GM19395 (cell line): ENCODE measurements around the gene ZNF683.
"Not testable (repeated sequence)": the region's sequence is repeated elsewhere in the genome, so short reads cannot be mapped to it uniquely, and the experiment has no call there.

Experiments used
- ATAC-seq: cut with Tn5 transposase; IDR thresholded peaks from one replicate; pipeline ENCODE4 v1.9.1; 2021; ENCODE audit warnings: mild to moderate bottlenecking, moderate library complexity; ENCODE audit not compliant: unreplicated experiment

The ZNF683 gene

GRCh38 chr1:26338670-26339069 is 33.9 kb downstream of the ZNF683 start:
- no peak for ATAC-seq

DNA sequence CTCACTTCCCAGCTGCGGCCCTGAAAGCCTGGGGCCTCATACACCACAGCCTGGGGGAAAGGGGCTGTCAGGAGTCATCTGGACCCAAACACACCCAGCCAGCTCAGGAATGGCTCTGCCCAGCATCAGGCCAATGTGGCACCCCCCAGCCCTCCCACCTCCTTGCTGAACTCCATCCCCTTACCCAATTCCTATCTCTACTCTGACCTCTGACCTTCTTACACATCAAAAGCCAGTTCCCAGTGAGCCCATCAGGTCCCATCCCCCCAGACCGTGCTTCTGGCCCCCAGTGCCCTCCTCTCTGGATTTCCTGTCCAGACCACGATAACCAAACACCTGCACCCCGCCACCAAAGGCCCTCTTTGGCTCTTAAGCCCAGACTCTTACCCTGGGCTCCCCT is 34.9 kb downstream of the ZNF683 start:
- ATAC-seq = no peak

- no peak for ATAC-seq
Observed at GRCh38 chr1:26337206-26337535, 35.4 kb downstream of the ZNF683 start.

- no peak for ATAC-seq
Observed at GRCh38 chr1:26336477-26337205, 35.9 kb downstream of the ZNF683 start.

- ATAC-seq = no peak
Observed at GRCh38 chr1:26335774-26336476, 36.6 kb downstream of the ZNF683 start.

- ATAC-seq = not testable (repeated sequence)
Observed at GRCh38 chr1:26333312-26333711, 39.2 kb downstream of the ZNF683 start.

- ATAC-seq = no peak
Observed at GRCh38 chr1:26330276-26330675, 42.3 kb downstream of the ZNF683 start.

GRCh38 chr1:26329380-26329779 is 43.2 kb downstream of the ZNF683 start:
- not testable (repeated sequence) for ATAC-seq

DNA sequence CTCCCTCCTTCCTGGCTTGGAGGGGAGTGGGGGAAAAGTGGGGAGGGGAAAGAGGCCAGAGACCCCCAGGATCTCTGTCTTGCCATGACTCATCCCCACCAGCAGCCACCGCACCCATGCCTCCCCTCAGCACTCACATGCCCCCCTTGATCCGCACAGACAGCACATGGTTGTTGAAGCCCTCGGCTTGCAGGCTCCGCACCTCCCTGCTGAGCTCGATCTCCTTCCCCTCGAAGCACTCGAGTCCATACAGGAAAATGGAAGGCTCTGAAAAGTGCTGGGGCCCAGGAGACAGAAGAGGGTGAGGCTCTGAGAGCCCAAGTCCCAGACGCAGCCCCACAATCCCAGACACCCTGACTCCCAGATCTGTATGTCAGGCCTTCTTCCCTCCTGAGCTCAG is 44.0 kb downstream of the ZNF683 start:
- no peak for ATAC-seq

DNA sequence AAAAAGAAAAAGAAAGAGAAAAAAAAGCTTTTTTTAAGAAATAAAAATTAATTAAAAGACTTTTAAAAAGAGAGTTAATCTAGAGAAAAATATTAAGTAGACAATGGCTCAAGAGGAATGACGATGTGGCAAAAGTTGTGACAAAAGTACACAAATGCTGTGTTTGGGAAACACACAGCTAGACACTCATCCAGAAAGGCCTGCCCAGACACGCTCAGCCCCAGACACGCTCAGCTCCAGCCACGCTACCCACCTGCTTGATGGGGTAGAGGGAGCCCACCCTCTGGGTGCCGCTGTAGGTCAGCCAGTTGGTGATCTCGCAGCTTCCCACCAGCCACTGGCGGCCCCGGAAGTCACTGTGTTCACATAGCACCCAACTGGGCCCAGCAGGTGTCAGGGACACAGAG is 44.6 kb downstream of the ZNF683 start:
- ATAC-seq = no peak

GRCh38 chr1:26324550-26324949 is 48.0 kb downstream of the ZNF683 start:
- no peak for ATAC-seq

DNA sequence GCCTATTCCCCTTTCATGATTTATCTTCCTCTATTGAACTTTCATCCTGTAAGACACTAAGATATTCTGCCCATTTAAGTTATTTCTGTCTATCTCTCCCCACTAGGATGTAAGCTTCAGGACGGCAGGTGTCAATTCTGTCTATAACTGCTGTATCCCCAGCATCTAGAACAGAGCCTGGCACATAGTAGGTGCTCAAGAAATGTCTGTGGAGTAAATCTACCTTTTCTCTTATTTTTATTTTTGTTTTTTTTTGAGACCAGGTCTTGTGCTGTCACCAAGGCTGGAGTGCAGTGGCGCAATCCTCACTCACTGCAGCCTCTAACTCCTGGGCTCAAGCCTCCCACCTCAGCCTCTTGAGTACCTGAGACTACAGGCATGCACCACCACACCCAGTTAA is 49.2 kb downstream of the ZNF683 start:
- ATAC-seq = no peak

DNA sequence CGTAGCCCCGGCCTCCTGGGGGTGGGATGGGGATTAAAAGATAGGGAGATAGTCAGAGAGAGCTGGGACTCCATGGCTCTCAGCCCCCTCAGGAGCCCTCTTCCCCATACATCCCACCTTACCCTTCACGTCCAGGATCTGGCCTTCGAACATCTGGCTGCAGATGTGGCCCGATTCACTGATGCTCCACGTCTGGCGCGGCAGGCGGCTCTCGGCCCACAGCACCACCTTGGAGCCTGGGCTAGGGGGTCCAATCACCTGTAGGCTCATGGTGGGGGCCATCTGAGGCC is 50.6 kb downstream of the ZNF683 start:
- no peak for ATAC-seq

- ATAC-seq = no peak
Observed at GRCh38 chr1:26321315-26322041, 51.1 kb downstream of the ZNF683 start.

DNA sequence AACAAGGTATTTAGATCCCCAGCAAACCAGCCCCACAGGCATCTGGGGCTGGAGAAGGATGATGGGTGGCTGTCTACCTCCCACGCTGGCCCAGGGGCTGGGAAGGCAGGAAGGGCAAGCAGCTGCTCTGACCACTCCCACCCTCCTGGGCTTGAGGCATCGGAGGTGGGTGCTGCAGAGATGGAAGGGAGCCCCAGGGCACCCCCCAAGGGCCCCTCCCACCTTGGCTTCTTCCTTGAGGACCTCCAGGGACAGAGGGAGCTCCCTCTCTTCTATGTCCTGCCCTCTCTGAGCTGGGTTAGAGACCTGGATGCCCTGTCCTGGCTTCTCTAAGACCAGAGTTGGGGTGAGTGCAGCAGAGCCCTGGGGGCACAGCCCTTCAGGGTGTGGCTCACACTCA is 51.7 kb downstream of the ZNF683 start:
- no peak for ATAC-seq

DNA sequence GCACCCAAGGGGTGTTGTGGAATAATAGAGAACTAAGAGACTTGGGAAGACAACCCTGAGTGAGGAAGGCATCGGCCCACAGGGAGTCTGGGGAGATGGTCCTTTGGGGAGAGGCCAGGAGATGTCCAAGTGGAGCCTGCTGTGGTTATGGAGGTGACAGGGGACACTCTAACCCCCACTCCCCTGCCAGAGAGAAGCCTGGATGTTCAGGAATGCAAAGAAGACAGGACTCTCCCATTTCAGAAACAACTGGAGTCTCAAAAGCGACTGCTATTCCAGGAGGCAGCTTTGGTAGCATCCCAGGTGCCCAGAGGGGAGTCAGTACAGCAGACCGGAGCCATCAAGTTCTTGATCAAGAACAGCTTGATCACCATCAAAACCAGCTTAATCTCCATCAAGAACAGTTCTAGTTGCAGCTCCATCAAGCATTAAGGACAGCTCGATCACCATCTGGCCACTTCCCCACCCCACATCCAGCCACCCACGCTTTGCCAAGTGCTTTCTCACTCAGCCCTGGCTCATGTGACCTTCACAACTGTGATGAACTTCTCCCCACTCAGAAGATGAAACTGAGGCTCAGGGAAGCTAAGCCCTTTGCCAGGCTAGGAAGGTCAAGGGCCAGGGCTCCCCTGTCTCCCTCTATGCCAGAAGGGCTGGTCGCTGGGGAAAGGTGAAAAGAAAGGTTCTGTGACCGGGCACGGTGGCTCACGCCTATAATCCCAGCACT is 54.0 kb downstream of the ZNF683 start:
- ATAC-seq = no peak

- ATAC-seq = peak; percentile 51
Observed at GRCh38 chr1:26317612-26318337, 54.8 kb downstream of the ZNF683 start, which contains the start of gene CD52. TSS of gene CD52 (plus strand) at chr1:26317958. CDS start at chr1:26318018, 60 bp downstream.

- ATAC-seq = no peak
Observed at GRCh38 chr1:26317146-26317545, 55.4 kb downstream of the ZNF683 start.

- ATAC-seq = no peak
Observed at GRCh38 chr1:26315874-26316850, 56.4 kb downstream of the ZNF683 start.

DNA sequence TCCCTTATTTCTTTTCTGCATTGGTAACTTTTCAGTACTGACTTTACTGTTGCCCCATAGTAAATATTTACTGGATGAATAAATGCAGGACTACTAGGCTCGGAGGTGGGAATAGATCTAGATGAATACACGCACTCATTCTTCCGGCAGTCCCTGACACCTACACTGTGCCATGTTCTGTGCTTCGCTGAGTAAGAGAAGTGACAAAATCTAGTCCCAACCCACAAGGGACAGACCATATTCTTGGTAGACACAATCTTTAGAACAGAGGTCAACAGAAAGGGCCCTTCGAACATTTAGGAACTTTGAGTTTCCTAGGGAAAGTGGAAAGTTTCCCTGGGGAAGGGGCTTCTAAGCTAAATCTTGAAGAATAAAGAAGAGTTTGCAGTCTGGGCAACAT is 58.0 kb downstream of the ZNF683 start:
- ATAC-seq = no peak
